Panc1 (cell line): Measurements from ENCODE around the gene HAL. TPM values are rescaled to one million over a fixed set of nuclear protein-coding genes. Genes with fewer than 3 reads are reported as not detected.

Experiments
- ATAC-seq: fragments of 200-7000 bp; cut with Tn5 transposase; 2 replicates; pipeline ENCODE4 v1.9.1; 2020; ENCODE audit warnings: mild to moderate bottlenecking, moderate library complexity
- Bru-seq: library from RNA; stranded (reverse); fragments of 400-500 nt; gene quantifications from one replicate; lab custom pipeline; 2021; lab: Mats Ljungman, UMichigan
- BruChase-seq, 2 experiments: library from RNA; stranded (reverse); fragments of 400-500 nt; gene quantifications; one replicate each; lab custom pipeline; 2021; lab: Mats Ljungman, UMichigan
- BruUV-seq: library from RNA; stranded (reverse); fragments of 400-500 nt; replicated peaks from 2 replicates; lab custom pipeline; 2021; lab: Mats Ljungman, UMichigan
- CTCF ChIA-PET: fragments of 300-600 bp; sonication (Branson Sonifier 250); formaldehyde crosslinking; loops from one replicate; lab custom pipeline; 2022; ENCODE audit warnings: antibody characterized with exemption; lab: Charles Lee
- POLR2A ChIA-PET: fragments of 300-600 bp; sonication (Branson Sonifier 250); formaldehyde crosslinking; loops from one replicate; lab custom pipeline; 2022; ENCODE audit warnings: antibody characterized with exemption; lab: Charles Lee
- DNase-seq: peaks from one replicate; pipeline ENCODE4 v3.0.0-alpha.2; 2010; ENCODE audit warnings: low read depth, low spot score
- H3K27ac ChIP-seq: 2 replicates; pipeline ENCODE4 v1.5.1; 2011; ENCODE audit warnings: mild to moderate bottlenecking, low read length, inconsistent platforms
- H3K27me3 ChIP-seq: fragments of 200-500 bp; sonication (Bioruptor generic); 2 replicates; pipeline ENCODE4 v1.6.0; 2014; ENCODE audit warnings: low read length, inconsistent platforms; ENCODE audit not compliant: control insufficient read depth, insufficient read depth
- H3K36me3 ChIP-seq: fragments of 200-500 bp; sonication (Bioruptor generic); 2 replicates; pipeline ENCODE4 v1.5.1; 2014; ENCODE audit warnings: inconsistent platforms, mild to moderate bottlenecking, low read length, moderate library complexity; ENCODE audit not compliant: control insufficient read depth, insufficient read depth
- H3K4me1 ChIP-seq: 2 replicates; pipeline ENCODE4 v1.5.1; 2011; ENCODE audit warnings: inconsistent platforms, mild to moderate bottlenecking, low read length, moderate library complexity; ENCODE audit not compliant: control insufficient read depth, insufficient read depth
- H3K4me3 ChIP-seq, 2 experiments: 2 replicates each; pipeline ENCODE4 v1.5.1; 2011 to 2012; ENCODE audit warnings: low read depth in 2 of 2, low read length in 2 of 2, mild to moderate bottlenecking in 2 of 2, inconsistent platforms in 1 of 2, moderate library complexity in 1 of 2
- H3K9me3 ChIP-seq: fragments of 200-500 bp; sonication (Bioruptor generic); 2 replicates; pipeline ENCODE4 v1.5.1; 2014; ENCODE audit warnings: low read depth, mild to moderate bottlenecking, inconsistent platforms, low read length, moderate library complexity; ENCODE audit not compliant: control insufficient read depth, insufficient read depth
- CTCF ChIP-seq: fragments of 450-650 bp; IDR thresholded peaks from 2 replicates; pipeline ENCODE4 v1.5.1; 2017; ENCODE audit warnings: mild to moderate bottlenecking
- POLR2AphosphoS5 ChIP-seq: IDR thresholded peaks from 2 replicates; pipeline ENCODE4 v1.6.1; 2012; ENCODE audit warnings: mild to moderate bottlenecking, low read depth, low read length, moderate library complexity
- REST ChIP-seq, 2 experiments: IDR thresholded peaks; 2 replicates each; pipeline ENCODE4 v1.6.1; 2011 to 2012; ENCODE audit warnings: low read depth in 2 of 2, control low read depth in 1 of 2, low read length in 1 of 2, mild to moderate bottlenecking in 1 of 2, moderate library complexity in 1 of 2; ENCODE audit not compliant: insufficient read depth in 1 of 2
- SIN3A ChIP-seq: IDR thresholded peaks from 2 replicates; pipeline ENCODE4 v1.6.1; 2012; ENCODE audit warnings: low read depth, mild to moderate bottlenecking, low read length, moderate library complexity, borderline replicate concordance; ENCODE audit not compliant: insufficient read depth
- TCF7L2 ChIP-seq: IDR thresholded peaks from 2 replicates; pipeline ENCODE4 v1.6.1; 2011; ENCODE audit warnings: mild to moderate bottlenecking, low read depth, low read length, inconsistent platforms
- in situ Hi-C: cut with HindIII; loops from 2 replicates; pipeline ENCODE4 v1.10.0; 2016; ENCODE audit warnings: low sequenced_read_pairs, low pct_unique_long_range_greater_than_20kb
- intact Hi-C: fragments of 100-400 bp; cut with micrococcal nuclease; formaldehyde crosslinking; loops from one replicate; pipeline ENCODE4 v1.10.0; 2022; ENCODE audit not compliant: unreplicated experiment
- long read RNA-seq: library from polyadenylated mRNA; unstranded; transcript quantifications from one replicate; pipeline ENCODE4 v2.0.0, GENCODE V29; 2021; ENCODE audit not compliant: unreplicated experiment
- polyA plus RNA-seq: library from polyadenylated mRNA; unstranded; fragments of >200 nt; gene quantifications from one replicate; pipeline ENCODE4 v1.2.1, GENCODE V29; 2012; ENCODE audit warnings: missing spikeins; ENCODE audit not compliant: insufficient read length
- total RNA-seq: library from RNA; stranded (reverse); gene quantifications from one replicate; pipeline ENCODE4 v1.2.1, GENCODE V29; 2021; ENCODE audit not compliant: unreplicated experiment

Gene HAL
- 0.08 TPM for total RNA-seq
- not detected for polyA plus RNA-seq
- percentile 34 among the genes with signal in this experiment for Bru-seq, nascent RNA
- BruChase-seq, experiment 1, labeled RNA remaining after a 2-hour chase: percentile 35 among the genes with signal in this experiment
- BruChase-seq, experiment 2, labeled RNA remaining after a 6-hour chase: percentile 27 among the genes with signal in this experiment
- long read RNA-seq: 0 reads

GRCh38 chr12:95996034-95996658 lies at the start of gene HAL:
Gene HAL (minus strand): TSS chr12:95996344. CDS start chr12:95995910, 434 bp downstream.
- CTCF ChIA-PET: interaction anchor here (0.8 to 1.2 kb wide), 2 partner anchors 78 to 521 kb away, joined by 3 to 6 read pairs; no protein-coding TSS in a partner anchor
- ATAC-seq: no peak
- Histone ChIP-seq H3K36me3 (no peaks in the 10 kb centered on the region), H3K4me1 (no peaks in the 10 kb centered on the region), H3K9me3 (no peaks in the 10 kb centered on the region), H3K27me3 (peaks cover 2% of the 10 kb centered on the region; the same call in 1 of the 2 replicates), H3K27ac (no peak within 1 kb of the TSS), H3K4me3 (no peak within 1 kb of the TSS)
- intact Hi-C loops (loop anchor here (5.0 kb wide), 1 partner anchor 79 kb away; no protein-coding TSS in a partner anchor), in situ Hi-C loops (no loop called here)
- BruUV-seq: no TSS peak
- DNase-seq: no peak
- POLR2A ChIA-PET: no interaction called here
- TF ChIP-seq SIN3A: no peak
- TF ChIP-seq CTCF: no peak
- TF ChIP-seq TCF7L2: no peak
- TF ChIP-seq REST (IDR thresholded peaks at IDR 0.05; ENCODE audit: insufficient read depth in 1 of 2, low read depth in 2 of 2, low read length in 1 of 2): no peak
- TF ChIP-seq POLR2AphosphoS5: no peak

GRCh38 chr12:96045566-96045965 lies 49.4 kb upstream of the HAL start:
- H3K27ac ChIP-seq: no peak overlapping the region
- in situ Hi-C loops: no loop called here
- no peak for TF ChIP-seq CTCF
- TF ChIP-seq REST (IDR thresholded peaks at IDR 0.05; ENCODE audit: insufficient read depth in 1 of 2, low read depth in 2 of 2, low read length in 1 of 2): no peak
- no peak for TF ChIP-seq TCF7L2
- no peak for TF ChIP-seq POLR2AphosphoS5
- TF ChIP-seq SIN3A: no peak
- no peaks in the 10 kb centered on the region; the same call in 1 of the 2 replicates for H3K4me1 ChIP-seq
- H3K4me3 ChIP-seq: no peak overlapping the region
- no TSS peak for BruUV-seq
- intact Hi-C loops: no loop called here
- ChIA-PET CTCF (no interaction called here), POLR2A (no interaction called here)
- DNase-seq (no peak), ATAC-seq (no peak)
- H3K27me3 ChIP-seq: no peaks in the 10 kb centered on the region
- no peaks in the 10 kb centered on the region for H3K36me3 ChIP-seq
- no peaks in the 10 kb centered on the region for H3K9me3 ChIP-seq
